PFSK-1 (cell line): ENCODE results near the gene FKBP8.

ENCODE experiments used
- POLR2AphosphoS5 ChIP-seq: IDR thresholded peaks from 2 replicates; pipeline ENCODE4 v1.6.1; 2012; ENCODE audit warnings: low read depth, mild to moderate bottlenecking, control low read depth, low read length, moderate library complexity
- SIN3A ChIP-seq: IDR thresholded peaks from 2 replicates; pipeline ENCODE4 v1.6.1; 2012; ENCODE audit warnings: mild to moderate bottlenecking, low read length, moderate library complexity, borderline replicate concordance; ENCODE audit not compliant: insufficient read depth

DNA sequence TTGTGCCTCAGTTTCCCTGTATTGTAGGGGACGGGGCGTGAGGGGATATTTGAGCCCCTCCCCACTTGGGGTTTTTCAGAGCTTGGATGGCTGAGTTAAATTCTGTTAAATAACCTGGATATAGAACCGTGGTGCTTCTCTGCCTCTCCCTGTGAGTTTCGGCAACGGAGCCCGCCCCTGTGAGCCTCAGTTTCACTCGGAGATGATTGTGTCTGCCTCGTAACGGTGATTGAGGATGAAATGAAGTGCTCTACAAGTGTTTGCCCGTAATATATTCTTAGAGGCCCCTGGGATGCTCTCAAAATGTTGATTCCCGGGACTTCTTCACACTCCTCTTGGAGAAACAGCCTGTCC lies 14.8 kb upstream of the FKBP8 start:
- TF ChIP-seq POLR2AphosphoS5 (0 out of 2 replicates have a peak, but pooled peaks have one; percentile 2), SIN3A (no peak)
